ENCODE results near the gene COMP.

- TF ChIP-seq EZH2 (IDR thresholded peaks at IDR 0.05; ENCODE audit: borderline replicate concordance, insufficient read depth, low read depth, low read length, poor library complexity, severe bottlenecking) (no peak), CTCF (IDR thresholded peaks at IDR 0.05) (no peak)
Measured at GRCh38 chr19:18828786-18829185, 37.7 kb upstream of the COMP start.

All from B cell (primary cell).